ENCODE data around the gene CYRIA. TPM values are rescaled to one million over a fixed set of nuclear protein-coding genes. Genes with fewer than 3 reads are reported as not detected.

CYRIA gene
- polyA plus RNA-seq, 2 of the 4 experiments (the other 2 are of a cell fraction) = 0.01 to 0.08 TPM

- CTCF ChIA-PET = no interaction called here
- no peak overlapping the region for H3K4me2 ChIP-seq
- ATAC-seq = no peak
These were observed 21.0 kb upstream of the CYRIA start for GRCh38 chr2:16686641-16687040.

GRCh38 chr2:16685340-16685715 is 19.7 kb upstream of the CYRIA start:
- DNase-seq (ENCODE audit: low read depth in 1 of 2, low spot score in 1 of 2) = no peak
- Histone ChIP-seq H3K9me3 (no peaks in the 10 kb centered on the region), H3K4me1 (no peaks in the 10 kb centered on the region), H3K27ac (no peak overlapping the region), H3K4me2 (no peak overlapping the region), H3K4me3 (no peak overlapping the region)
- POLR2A ChIA-PET = no interaction called here
- no peak for TF ChIP-seq SREBF2 (IDR thresholded peaks at IDR 0.05)
- no peak for TF ChIP-seq TFCP2L1 (CRISPR knock-in tag; IDR thresholded peaks at IDR 0.05)
- TF ChIP-seq CHD4 (IDR thresholded peaks at IDR 0.05; ENCODE audit: borderline replicate concordance) = no peak
- no peak for TF ChIP-seq GATA3 (IDR thresholded peaks at IDR 0.05; ENCODE audit: borderline replicate concordance)
- TF ChIP-seq TP53 (CRISPR knock-in tag; IDR thresholded peaks at IDR 0.05) = no peak
- TF ChIP-seq HOXA7 (CRISPR knock-in tag; IDR thresholded peaks at IDR 0.05) = no peak
- no peak for TF ChIP-seq RAD21 (conservative IDR thresholded peaks at IDR 0.05 in 1 of 2, IDR thresholded peaks at IDR 0.05 in 1 of 2)
- no peak for TF ChIP-seq JUNB (IDR thresholded peaks at IDR 0.05)
- TF ChIP-seq EP300 (IDR thresholded peaks at IDR 0.05) = no peak
- TF ChIP-seq, protein P1, sequence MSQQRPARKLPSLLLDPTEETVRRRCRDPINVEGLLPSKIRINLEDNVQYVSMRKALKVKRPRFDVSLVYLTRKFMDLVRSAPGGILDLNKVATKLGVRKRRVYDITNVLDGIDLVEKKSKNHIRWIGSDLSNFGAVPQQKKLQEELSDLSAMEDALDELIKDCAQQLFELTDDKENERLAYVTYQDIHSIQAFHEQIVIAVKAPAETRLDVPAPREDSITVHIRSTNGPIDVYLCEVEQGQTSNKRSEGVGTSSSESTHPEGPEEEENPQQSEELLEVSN (IDR thresholded peaks at IDR 0.05; ENCODE audit: borderline replicate concordance, low read depth) = no peak
- CTCF ChIA-PET = no interaction called here
- FAIRE-seq = no peak
- no peak for ATAC-seq

More at GRCh38 chr2:16686641-16687040, 21.0 kb upstream of the CYRIA start:
- no peak for TF ChIP-seq ZNF302 (CRISPR knock-in tag; IDR thresholded peaks at IDR 0.05)
- TF ChIP-seq POLR2A (IDR thresholded peaks at IDR 0.05; ENCODE audit: low read length) = no peak
- TF ChIP-seq CTCF (IDR thresholded peaks at IDR 0.05) = no peak
- TF ChIP-seq HOXA7 (CRISPR knock-in tag; IDR thresholded peaks at IDR 0.05) = no peak
- TF ChIP-seq MAFK (IDR thresholded peaks at IDR 0.05; ENCODE audit: partially characterized antibody) = no peak
- TF ChIP-seq HEYL (CRISPR knock-in tag; IDR thresholded peaks at IDR 0.05) = no peak
- no peak for TF ChIP-seq TFCP2L1 (CRISPR knock-in tag; IDR thresholded peaks at IDR 0.05)
- no peak for TF ChIP-seq RARB (CRISPR knock-in tag; IDR thresholded peaks at IDR 0.05)
- no peak for TF ChIP-seq RFX5 (IDR thresholded peaks at IDR 0.05)
- TF ChIP-seq KDM5A (IDR thresholded peaks at IDR 0.05) = no peak
- TF ChIP-seq SMC3 (IDR thresholded peaks at IDR 0.05) = no peak
- no peak for TF ChIP-seq RNF2 (IDR thresholded peaks at IDR 0.05; ENCODE audit: borderline replicate concordance, low read depth)
- no peak for TF ChIP-seq ZSCAN20 (CRISPR knock-in tag; IDR thresholded peaks at IDR 0.05)
- no peak for TF ChIP-seq MAZ (IDR thresholded peaks at IDR 0.05; ENCODE audit: borderline replicate concordance, low read depth, low read length)
- TF ChIP-seq EHF (CRISPR knock-in tag; IDR thresholded peaks at IDR 0.05) = no peak
- no peak for TF ChIP-seq CBX8 (IDR thresholded peaks at IDR 0.05)
- TF ChIP-seq GATA3 (IDR thresholded peaks at IDR 0.05; ENCODE audit: borderline replicate concordance) = no peak
- no peak for TF ChIP-seq ZC3H11A (IDR thresholded peaks at IDR 0.05)
- no peak for TF ChIP-seq HES2 (IDR thresholded peaks at IDR 0.05)
- TF ChIP-seq TP53 (CRISPR knock-in tag; IDR thresholded peaks at IDR 0.05) = no peak
- Histone ChIP-seq H3K9me3 (no peaks in the 10 kb centered on the region), H3K4me1 (no peaks in the 10 kb centered on the region), H3K27ac (no peak overlapping the region), H3K4me3 (no peak overlapping the region)
- DNase-seq (ENCODE audit: low read depth in 1 of 2, low spot score in 1 of 2) = no peak
- WGBS (ENCODE audit: missing lambda C conversion rate) = 0% methylated on average over 2 of the region's 2 CpGs
- POLR2A ChIA-PET = no interaction called here
- no peak for FAIRE-seq
